Dedifferentiated amniotic fluid mesenchymal stem cell (primary cell): Measurements from ENCODE around the gene PDZRN3.
"Not testable (repeated sequence)": the region's sequence is repeated elsewhere in the genome, so short reads cannot be mapped to it uniquely, and the experiment has no call there.

Experiments used
- DNase-seq: peaks from one replicate; pipeline ENCODE4 v3.0.0-alpha.2; 2016; ENCODE audit errors: extremely low spot score

The PDZRN3 gene

DNA sequence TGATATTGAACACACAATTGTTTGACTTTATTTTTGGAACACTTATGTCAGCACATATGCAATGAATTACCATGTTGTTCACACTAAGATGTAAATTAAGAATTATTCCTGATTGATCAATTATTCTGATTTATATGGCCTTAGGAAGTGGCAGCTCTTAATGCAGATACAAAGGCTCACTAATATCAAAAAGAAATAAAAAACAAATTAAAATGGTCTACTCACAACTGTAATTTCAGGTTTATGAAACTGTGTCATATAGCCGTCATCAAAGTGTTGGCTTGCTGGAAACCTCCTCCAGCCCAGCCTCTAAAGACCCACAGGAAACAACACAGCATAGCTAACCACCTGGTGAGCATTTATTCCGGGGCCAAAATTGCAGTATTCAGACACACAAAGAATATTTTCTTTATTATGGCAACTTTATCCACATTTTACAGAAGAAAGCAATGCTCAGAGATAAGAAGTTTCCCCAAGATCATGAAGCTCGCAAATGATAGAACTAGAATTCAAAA, 33.4 kb downstream of the PDZRN3 start:
- no peak for DNase-seq

DNA sequence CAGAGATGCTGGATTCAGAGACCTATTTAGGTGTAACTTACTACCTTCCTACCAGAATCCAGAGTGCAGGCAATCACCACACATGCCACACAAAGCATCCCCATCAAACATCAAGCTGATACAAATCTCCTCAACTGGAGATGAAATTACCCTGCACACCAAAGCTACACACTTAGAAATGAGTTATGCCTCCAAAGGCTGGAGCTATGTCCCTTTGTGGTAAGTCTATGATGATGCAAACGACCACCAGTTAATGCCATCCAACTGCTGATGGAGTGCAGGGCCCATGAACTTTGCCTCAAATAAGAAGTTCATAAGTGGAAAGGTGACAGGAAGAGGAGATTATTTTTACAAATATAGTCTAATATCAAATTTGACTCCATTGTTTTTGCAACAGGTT, 38.1 kb downstream of the PDZRN3 start:
- no peak for DNase-seq

DNA sequence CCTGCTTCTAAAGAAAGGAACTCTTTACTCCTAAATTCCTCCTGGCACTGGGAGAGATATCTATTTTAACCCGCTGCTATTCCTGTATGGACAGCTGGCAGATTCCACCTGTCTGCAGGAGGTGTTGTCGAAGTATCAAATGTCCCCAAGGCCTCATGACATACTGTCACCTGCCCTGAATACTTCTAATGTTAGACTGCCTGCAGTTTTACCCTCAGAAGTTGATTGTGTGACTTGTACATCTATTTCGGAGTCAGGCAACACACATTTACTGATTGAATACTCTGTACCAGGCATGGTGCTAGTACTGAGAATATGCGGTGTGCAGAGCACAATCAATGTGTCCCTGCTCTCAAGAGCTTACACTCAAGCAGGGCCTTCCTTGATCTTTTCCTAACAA, 38.6 kb downstream of the PDZRN3 start:
- no peak for DNase-seq

DNA sequence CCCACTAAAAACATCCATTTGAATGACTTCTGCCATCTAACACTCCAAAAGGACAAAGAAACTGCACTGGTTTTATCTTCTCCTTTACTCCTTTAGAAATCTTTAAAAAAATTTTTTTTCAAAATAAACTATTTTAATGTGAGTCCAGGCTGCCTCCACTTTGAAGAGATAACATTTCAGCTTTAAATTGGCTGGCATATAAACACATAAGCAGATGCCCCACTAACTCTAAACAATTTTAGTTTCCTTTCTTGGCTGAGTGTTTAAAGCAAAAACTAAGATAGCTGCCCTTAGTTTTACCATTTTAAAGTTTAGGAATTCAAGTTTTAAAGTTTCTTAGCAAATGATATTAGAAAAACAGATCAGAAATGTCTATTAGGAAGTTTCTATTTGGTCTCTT, 39.9 kb downstream of the PDZRN3 start:
- no peak for DNase-seq

DNA sequence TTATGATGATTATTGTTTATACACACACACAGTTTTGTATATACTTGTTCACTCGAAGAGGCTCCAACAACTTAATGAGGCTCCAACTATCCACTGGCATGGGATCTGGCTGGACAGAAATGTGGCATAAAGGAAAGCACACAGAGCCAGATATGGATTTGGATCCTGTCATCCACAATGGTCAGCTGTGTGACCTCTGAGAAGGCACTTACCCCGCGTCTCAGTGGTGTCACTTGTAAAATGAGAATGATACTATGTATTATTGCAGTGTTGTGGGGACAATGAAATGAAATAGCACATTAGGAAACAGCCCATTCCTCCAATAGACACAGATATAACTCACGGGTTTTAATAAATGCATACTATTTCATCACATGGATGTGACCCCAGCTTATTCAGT, 42.2 kb downstream of the PDZRN3 start:
- DNase-seq = no peak

DNA sequence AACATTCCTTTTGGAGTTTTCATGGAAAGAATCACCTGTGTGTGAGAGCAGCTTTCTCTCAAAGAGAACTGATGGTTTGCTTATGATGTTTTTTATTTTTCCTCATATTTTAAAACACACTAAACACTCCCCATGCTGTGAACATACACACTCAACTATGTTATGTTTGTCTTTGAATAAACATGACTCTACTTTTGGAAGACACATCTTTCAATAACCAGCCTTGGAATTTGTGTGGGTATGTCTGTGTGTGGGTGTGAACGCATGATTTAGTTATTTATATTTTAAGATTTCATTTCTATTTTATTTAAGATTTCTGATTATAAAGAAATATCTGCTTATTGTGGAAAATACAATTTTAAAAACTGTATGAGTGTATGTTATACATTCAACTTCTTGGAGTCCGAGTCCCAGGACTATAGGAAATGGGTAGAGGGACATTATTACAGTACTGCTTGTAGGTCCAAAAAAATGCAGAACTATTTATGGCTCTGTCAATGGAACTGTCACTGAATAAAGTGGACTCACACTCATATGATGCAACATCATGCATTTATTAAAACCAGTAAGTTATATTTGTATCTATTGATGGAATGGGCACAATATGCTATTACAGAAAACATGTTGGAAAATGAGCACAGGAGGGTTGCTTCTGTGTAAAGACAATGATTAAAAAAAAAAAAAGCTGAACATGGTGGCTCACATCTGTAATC, 43.5 kb downstream of the PDZRN3 start:
- DNase-seq = no peak

DNA sequence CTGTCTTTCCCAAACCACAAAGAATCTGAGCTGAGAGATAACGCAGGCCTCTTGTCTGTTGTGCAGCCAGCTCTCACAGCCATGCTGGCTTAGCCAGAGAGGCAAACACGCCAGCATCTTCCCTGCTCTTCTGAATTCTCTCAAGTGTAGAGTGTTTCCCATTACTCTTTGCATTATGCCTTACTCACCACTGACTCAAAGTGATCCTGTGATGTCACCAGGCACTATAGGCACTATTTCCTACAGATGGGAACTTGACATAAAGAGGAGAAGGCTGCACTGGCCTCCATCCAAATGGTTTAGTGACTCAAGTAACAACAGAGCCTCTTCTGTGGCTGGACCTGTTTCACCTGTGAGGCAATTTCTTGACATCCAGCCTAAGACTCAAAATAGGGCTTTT, 44.4 kb downstream of the PDZRN3 start:
- DNase-seq = peak; percentile 42

DNA sequence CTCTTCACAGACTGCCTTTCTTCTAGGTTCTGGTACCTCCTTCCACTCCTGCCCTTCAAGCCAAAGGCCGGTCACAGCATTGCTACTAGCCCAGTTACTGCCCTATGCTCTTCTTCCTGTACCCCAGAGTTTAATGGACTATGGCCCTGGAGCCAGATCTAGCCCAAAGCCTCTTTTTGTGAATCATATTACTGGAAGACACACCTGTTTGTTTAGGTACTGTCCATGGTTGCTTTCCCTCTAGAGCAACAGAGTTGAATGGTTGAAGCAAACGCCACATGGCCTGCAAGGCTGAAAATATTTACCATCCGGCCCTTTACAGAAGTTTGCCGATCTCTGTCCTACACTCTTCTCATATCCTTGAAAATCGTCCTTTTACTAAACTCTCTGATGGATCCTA, 47.0 kb downstream of the PDZRN3 start:
- no peak for DNase-seq

DNA sequence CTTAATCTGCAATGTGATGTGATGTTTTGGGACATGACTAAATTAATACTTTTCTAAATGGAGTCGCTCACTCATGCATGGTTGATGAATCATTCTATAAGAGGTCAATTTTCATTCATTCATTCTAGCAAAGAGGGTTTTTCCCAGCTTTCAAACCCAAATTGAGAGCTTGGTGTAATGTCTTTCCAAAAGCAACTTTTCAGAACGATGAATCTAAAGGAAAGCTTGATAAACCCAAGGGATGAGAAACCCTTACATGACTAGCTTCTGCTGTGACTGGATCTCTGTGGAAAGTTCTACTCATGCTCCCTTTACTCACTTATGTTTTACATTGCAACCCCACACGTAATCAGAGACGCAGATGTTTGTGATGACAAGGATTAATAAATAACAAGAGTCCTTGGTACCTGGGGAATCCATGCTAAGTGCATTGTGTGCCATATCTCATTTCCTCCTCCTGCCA, 47.7 kb downstream of the PDZRN3 start:
- no peak for DNase-seq

DNA sequence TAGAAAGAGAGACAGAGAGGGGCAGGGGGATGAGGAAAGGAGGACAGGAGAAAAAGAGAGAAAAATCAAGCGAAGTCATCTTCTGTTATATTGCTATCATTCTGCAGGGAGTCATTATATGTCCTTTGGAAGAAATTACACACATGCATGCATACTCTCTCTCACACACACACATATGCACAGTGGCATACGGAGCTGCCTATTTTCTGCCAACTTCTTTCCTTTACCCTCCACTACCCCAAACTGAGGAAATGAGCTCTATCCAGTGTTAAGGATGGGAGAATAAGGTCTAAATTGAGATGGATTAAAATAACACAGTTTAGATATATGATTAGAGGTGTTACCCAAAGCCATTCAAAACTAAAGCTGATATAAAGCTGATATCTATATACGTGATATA, 48.8 kb downstream of the PDZRN3 start:
- no peak for DNase-seq

DNA sequence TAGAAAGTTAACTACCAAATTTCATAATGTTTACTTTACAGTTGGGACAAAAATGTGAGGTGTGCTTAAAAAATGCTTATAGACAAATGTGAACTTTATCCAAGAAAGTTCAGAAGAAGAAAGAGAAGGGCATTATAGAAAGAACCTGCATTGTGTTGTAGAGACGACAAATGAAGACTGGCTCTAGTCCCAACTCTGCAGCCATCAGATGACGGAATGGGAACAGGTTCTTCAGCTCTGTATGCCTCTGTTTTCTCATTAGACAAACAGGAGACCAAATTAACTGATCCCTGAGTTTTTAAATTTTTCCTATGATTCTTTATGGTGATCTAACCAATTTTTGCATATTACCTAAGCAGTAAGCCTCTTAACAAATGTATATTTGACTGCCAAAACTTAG, 49.2 kb downstream of the PDZRN3 start:
- no peak for DNase-seq

DNA sequence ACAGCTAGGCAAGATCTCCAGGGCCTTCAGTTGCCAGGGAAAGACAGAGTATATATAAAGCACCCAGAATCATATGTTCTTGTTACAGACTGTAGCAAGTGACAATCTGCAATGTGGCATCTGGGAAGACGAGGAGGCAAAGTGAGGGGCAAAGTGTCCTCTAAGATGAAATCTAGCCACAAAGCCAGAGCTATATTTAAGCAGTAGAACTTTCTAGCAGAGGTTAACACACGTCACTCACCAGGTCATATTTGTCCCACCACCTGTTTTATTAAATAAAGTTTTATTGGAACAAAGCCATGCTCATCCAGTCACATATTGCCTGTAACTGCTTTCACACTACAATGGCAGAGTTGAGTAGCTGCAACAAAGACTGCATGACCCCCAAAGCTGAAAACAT, 51.5 kb downstream of the PDZRN3 start:
- no peak for DNase-seq

DNA sequence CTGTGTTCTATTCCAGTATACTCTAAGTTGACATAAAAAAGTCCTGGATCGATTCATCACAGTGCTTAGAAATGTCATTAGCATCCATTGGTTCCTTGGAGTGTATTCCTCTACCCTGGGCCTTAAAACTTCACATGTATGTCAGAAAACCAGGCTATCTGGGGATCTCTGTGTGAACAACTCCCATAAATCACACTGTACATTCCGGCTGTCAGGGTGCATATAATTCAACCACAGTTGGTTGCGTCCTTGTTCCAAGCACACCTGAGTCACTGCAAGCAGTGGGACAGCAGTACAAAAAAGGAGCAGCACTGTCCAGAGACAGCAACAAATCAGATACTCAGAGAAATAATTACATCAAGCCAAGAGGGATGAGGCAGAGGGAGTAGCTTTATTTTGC, 52.4 kb downstream of the PDZRN3 start:
- no peak for DNase-seq

DNA sequence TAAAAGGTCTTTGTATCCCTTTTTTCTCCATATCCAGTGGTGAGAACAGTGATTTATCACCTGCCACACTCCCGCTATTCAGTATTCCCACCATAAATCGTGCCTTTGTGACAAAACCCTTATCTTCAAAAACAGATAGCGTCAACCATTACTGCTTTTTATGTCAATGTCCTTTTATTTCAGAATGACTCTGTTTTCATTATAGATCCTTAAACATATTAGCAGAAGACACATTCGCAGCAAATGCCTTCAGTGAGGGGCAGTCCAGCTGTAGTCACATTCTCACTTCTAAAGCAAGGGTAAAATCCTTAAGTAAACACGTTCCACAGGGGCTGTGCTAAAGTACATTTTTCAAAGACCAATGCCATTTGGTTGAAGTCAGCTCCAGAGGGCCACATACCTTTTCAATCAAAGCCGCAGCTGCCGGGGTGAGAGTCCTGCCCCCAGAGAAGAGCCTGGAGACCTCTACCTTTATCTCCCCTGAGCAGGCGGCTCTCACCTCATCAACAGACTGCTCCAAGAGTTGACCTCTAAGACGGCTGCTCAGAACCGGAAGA, 53.4 kb downstream of the PDZRN3 start:
- no peak for DNase-seq

DNA sequence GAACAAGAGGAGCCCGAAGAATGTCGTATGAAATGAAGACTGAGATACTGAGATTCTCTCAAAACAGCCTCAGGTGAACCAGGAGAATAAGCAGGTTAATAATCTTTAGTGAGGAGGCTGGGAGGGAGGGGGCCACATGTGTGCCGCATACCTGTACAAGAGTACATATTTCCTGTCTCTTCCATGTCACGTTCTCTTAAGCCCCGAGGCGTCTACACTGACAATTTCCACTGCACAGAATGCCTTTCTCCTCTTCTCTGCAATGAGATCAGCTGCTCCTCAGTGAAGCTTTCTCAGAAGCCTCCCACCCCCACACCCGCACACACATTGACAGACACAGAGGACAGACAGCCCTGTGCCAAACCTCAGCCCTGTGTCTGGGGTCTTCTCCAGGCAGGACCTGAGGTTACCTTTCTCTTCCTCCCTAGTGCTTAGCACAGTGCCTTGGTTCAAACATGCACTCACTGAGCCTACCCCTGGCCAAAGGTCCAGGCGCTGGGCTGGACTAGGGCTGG, 55.4 kb downstream of the PDZRN3 start:
- DNase-seq = no peak

DNA sequence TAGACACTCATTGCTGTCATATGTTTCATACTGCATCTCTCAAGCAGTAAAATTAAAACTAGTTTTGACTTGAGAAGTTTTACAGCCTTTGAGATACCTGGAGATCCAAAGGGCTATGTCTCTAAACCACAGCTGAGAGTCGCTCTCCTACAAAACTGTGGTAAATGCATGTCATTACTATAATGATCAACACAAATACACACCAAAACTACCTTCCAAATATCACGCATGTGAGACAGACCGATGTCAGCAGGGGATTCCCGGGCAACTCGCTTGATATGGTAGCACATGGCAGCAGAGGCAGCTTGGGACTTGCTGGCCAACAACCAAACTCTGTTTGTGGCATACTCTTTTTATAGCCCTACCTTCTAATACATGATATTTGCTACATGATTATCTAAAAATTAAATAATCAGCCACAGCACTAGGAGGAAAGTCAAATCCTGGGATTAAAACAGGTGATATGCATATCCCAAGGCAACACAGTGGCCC, 56.3 kb downstream of the PDZRN3 start:
- DNase-seq = no peak

DNA sequence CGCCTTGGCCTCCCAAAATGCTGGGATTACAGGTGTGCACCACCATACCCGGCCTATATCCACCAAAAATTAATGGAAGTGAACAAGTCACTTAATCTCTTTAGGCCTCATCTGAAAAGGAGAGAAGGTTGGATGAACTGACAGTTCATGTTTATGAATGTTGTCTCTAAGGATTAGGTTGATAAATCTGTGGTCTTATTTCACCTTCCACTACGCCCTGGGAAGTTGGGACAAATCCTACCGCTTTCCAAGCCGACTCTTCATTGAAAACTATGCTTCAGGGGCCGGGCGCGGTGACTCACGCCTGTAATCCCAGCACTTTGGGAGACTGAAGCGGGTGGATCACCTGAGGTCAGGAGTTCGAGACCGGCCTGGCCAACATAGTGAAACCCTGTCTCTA, 59.4 kb downstream of the PDZRN3 start:
- not testable (repeated sequence) for DNase-seq

DNA sequence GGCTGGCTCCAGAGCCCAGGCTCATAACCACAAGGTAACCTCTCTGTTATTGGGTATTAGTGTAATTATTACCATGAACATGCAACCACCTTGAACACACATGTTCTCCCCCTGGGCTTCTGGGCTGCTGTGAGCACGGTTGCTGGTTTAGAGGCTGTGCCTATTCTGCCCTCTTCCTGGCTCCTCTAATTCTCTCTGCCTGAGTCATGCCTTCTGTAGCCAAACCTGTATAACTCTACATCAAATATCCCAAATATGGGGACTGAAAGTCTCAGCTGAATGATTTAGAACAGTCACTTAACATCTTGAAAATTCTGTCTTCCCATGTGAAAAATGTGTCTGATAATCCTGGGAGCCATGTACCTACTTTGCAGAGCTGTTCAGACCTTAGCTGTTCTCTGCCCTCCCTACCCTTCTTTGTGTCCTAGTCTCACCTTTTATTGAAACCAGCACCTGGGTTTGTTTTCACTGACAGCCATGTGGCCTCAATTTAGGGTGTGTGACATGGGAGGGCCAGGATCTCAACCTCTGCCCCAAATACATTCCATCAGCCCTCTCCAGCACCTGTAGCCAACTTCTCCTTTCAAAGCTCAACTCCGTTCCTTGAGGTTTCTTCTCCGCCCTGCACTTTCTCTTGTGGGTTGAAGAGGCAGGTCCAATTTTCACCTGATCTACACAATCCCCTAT, 60.7 kb downstream of the PDZRN3 start:
- DNase-seq = no peak

DNA sequence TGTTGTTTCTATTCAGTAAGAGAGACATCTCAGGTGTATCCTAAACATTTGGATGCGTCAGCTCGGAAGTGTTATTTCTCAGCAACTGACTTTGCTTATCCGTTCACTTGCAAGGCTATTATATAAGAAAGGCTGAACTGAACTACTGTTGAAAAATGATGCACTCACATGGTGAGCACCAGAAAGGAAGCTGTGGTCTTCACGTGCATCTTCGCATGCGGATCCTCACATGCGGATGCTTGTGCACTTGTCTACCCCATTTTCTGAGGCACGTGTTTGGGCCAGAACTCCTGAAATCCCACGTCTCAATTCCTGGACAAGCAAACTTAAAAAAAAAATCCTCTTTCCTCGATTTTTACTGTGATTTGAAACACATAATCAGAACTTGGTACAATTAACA, 63.2 kb downstream of the PDZRN3 start:
- no peak for DNase-seq

DNA sequence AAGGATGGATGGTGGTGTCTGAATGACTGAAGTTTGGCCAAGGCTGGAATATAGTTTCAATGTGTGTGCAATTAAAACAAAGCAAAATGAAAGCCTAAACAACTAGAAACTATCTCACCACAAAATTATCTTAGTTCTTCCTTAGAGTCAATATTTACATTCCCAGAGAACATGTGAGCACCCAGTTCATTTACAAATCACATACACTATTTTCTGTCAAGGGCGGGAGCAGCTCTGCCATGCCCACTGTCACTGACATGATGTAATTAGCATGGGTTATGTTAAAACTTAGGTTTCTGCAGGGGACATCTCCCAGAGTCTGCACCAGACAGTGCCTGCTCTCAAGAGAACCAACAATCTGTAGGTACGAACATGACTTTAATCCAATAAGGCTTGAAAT, 65.0 kb downstream of the PDZRN3 start:
- DNase-seq = no peak

DNA sequence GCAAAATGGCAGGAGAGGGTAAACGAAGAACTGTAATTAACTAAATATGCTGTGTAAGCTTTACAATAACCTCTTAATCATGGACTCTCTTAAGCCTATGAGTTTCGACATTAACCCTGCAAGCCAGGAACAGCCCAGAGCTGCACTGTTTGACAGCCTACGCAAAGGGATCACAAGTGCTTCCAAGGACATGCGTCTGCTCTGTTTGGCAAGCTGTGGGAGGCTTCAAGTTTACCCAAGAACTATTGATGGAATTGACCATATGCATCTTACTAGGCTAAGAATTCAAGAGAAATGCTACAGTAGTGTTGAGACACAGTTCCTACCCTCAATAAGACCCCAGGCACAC, 66.0 kb downstream of the PDZRN3 start:
- no peak for DNase-seq

DNA sequence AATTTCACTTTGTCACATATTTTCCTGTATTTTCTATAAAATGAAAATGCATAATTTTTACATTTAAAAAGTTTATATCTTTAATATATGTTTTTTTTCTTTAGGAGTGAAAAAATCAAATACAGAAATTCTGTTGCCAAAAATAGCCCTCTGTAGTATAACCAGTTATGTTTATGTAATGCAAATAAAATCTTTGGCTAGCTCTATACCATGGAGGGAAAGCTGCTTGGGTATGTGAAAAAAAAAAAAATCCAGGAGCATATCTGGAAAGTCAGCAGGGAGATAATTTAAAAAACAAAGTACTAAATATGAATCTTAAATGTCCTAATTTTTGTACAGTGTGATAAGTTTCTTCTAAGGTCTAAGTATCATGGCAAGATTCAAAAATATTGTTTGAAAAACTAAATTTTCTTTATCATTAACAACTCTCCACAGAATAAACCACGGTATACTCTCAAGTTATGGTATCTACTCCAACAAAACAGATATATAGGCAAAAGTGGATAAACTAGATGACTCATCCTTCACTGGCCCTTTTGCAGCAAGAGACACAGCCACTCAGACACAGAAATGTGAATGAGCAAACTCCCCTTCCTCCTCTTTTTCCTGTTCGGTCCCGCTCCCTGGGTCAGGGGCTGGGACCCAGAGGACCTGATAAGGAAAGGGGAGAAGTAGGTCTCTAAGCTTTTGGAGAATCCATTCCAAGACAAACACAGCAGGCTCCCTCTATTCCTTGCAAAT, 66.6 kb downstream of the PDZRN3 start:
- DNase-seq = no peak
